Measurements from ENCODE around the gene UBA5.

The UBA5 gene

DNA sequence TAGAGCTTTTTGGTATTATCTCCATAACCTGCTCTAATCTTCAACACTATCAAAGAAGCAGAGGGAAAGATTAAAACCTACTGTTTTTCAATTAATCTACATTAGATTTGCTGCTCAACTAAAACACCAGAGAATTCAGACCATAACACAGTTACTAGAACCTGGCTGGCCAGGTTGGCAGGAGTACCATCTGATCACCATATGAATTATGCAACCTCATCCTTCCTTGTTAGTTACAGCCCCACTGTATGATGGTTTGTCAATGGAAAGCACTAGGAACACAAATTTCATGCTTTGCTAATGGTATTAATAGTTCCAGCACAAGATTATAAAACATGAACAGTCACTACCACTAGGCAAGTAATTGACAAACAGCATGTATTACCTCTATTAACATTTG, 56.2 kb downstream of the UBA5 start:
- DNase-seq (ENCODE audit: low read depth in 2 of 2) = no peak

GRCh38 chr3:132720228-132720627, 60.1 kb downstream of the UBA5 start:
- no peak for DNase-seq (ENCODE audit: low read depth in 2 of 2)

DNA sequence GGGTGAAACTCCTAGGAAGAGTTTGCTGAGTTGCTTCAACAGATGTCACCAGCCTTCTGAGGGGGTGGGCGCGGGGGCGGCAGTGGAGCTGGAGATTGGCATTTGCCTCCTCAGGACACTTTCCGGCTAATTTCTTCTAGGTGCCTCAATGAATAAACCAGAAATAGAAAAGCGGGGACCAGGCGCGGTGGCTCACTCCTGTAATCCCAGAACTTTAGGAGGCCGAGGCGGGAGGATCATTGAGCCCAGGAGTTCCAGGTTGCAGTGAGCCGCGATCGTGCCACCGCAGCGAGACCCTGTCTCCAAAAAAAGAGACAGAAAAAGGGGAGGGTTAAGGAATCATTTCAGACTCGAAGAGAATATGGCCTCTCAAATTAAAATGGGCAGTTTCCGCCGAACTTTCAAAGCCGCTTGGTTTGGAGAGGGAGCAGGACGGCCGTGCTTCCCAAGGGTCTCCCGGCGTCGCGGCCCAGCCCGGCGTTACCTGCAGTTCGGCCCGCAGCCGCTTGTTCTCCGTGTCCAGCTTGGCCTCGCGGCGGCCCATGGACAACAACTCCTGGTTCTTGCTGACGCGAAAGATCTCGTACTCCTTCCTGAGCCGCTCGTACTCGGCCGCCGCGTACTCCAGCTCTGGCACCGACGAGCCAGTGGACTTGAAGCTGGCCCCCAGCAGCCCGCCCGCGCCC, 61.5 kb downstream of the UBA5 start:
- peak; percentile 1 to 12 for DNase-seq (ENCODE audit: low read depth in 2 of 2)

- DNase-seq (ENCODE audit: low read depth in 2 of 2) = peak; percentile 97 to 98
Observed at GRCh38 chr3:132722165-132723023, 62.3 kb downstream of the UBA5 start, which contains the start of gene NPHP3. TSS of gene NPHP3 (minus strand) at chr3:132722409. CDS start at chr3:132722355, 54 bp downstream.

GRCh38 chr3:132723024-132723950, 63.2 kb downstream of the UBA5 start:
- no peak for DNase-seq (ENCODE audit: low read depth in 2 of 2)

- DNase-seq (ENCODE audit: low read depth in 2 of 2) = no peak
Observed at GRCh38 chr3:132726341-132726823, 66.3 kb downstream of the UBA5 start.

All from activated CD4-positive, alpha-beta T cell treated with anti-CD3 and anti-CD28 coated beads for 24 hours (primary cell).